Activated naive CD8-positive, alpha-beta T cell treated with anti-CD3 and anti-CD28 coated beads, Interleukin-2, amount 50 U/mL, for 24 hours (primary cell): Measurements from ENCODE around the gene EPC1.
A peak's percentile ranks its signal among the peaks of the same experiment; 100 is the strongest.
"Not testable (repeated sequence)": the region's sequence is repeated elsewhere in the genome, so short reads cannot be mapped to it uniquely, and the experiment has no call there.

ENCODE experiments used
- ATAC-seq: fragments of 150-1000 bp; cut with Tn5 transposase; one replicate; pipeline ENCODE4 v1.10.0; 2021
- DNase-seq: peaks from one replicate; pipeline ENCODE4 v3.0.0; 2021
- H3K27ac Mint-ChIP-seq: one replicate; pipeline ENCODE4 v1.8.0; 2021; ENCODE audit warnings: mild to moderate bottlenecking, mixed read lengths
- H3K27me3 Mint-ChIP-seq: one replicate; pipeline ENCODE4 v1.8.0; 2021; ENCODE audit warnings: mixed read lengths
- H3K36me3 Mint-ChIP-seq: one replicate; pipeline ENCODE4 v1.8.0; 2021; ENCODE audit warnings: low read depth, mixed read lengths
- H3K4me1 Mint-ChIP-seq: one replicate; pipeline ENCODE4 v1.8.0; 2021; ENCODE audit warnings: mixed read lengths
- H3K4me3 Mint-ChIP-seq: one replicate; pipeline ENCODE4 v1.8.0; 2021; ENCODE audit warnings: mild to moderate bottlenecking, moderate library complexity, mixed read lengths
- H3K9me3 Mint-ChIP-seq: one replicate; pipeline ENCODE4 v1.8.0; 2021; ENCODE audit warnings: mixed read lengths

The EPC1 gene

GRCh38 chr10:32377458-32378259 lies 30.7 kb upstream of the EPC1 start:
- Mint-ChIP-seq H3K4me3 (no peak overlapping the region), H3K36me3 (no peaks in the 10 kb centered on the region), H3K9me3 (no peaks in the 10 kb centered on the region), H3K4me1 (peaks cover 33% of the 10 kb centered on the region), H3K27me3 (no peaks in the 10 kb centered on the region), H3K27ac (no peak overlapping the region)
- ATAC-seq (peak; percentile 11), DNase-seq (no peak)

GRCh38 chr10:32376771-32377170 lies 29.8 kb upstream of the EPC1 start:
- no peak for ATAC-seq
- DNase-seq, result no peak
- H3K27ac Mint-ChIP-seq, result peak overlapping the region; percentile 80
- peaks cover 39% of the 10 kb centered on the region for H3K4me1 Mint-ChIP-seq
- H3K9me3 Mint-ChIP-seq, result no peaks in the 10 kb centered on the region
- no peak overlapping the region for H3K4me3 Mint-ChIP-seq
- H3K36me3 Mint-ChIP-seq, result peaks cover 2% of the 10 kb centered on the region
- H3K27me3 Mint-ChIP-seq, result no peaks in the 10 kb centered on the region

GRCh38 chr10:32376097-32376496 lies 29.1 kb upstream of the EPC1 start:
- no peak for ATAC-seq
- H3K27me3 Mint-ChIP-seq, result no peaks in the 10 kb centered on the region
- no peak overlapping the region for H3K27ac Mint-ChIP-seq
- H3K4me3 Mint-ChIP-seq, result no peak overlapping the region
- no peak for DNase-seq
- peaks cover 2% of the 10 kb centered on the region for H3K36me3 Mint-ChIP-seq
- H3K4me1 Mint-ChIP-seq, result peaks cover 41% of the 10 kb centered on the region
- no peaks in the 10 kb centered on the region for H3K9me3 Mint-ChIP-seq

- Mint-ChIP-seq H3K27me3 (no peaks in the 10 kb centered on the region), H3K27ac (peak overlapping the region; percentile 74), H3K4me1 (peaks cover 42% of the 10 kb centered on the region), H3K36me3 (peaks cover 2% of the 10 kb centered on the region), H3K9me3 (no peaks in the 10 kb centered on the region), H3K4me3 (peak overlapping the region; percentile 55)
- ATAC-seq, result no peak
- no peak for DNase-seq
Observed at GRCh38 chr10:32375631-32376030, 28.7 kb upstream of the EPC1 start.

- Mint-ChIP-seq H3K27ac (peak overlapping the region; percentile 63), H3K9me3 (no peaks in the 10 kb centered on the region), H3K36me3 (peaks cover 2% of the 10 kb centered on the region), H3K27me3 (no peaks in the 10 kb centered on the region), H3K4me3 (peak overlapping the region; percentile 55), H3K4me1 (peaks cover 42% of the 10 kb centered on the region)
- no peak for ATAC-seq
- no peak for DNase-seq
Observed at GRCh38 chr10:32374605-32375004, 27.6 kb upstream of the EPC1 start.

- Mint-ChIP-seq H3K36me3 (peaks cover 2% of the 10 kb centered on the region), H3K4me1 (peaks cover 42% of the 10 kb centered on the region)
Observed at GRCh38 chr10:32373496-32373895, 26.5 kb upstream of the EPC1 start.

GRCh38 chr10:32373031-32373430 lies 26.1 kb upstream of the EPC1 start:
- ATAC-seq (no peak), DNase-seq (no peak)
- H3K36me3 Mint-ChIP-seq, result peaks cover 2% of the 10 kb centered on the region
- no peak overlapping the region for H3K4me3 Mint-ChIP-seq
- H3K27ac Mint-ChIP-seq, result no peak overlapping the region
- peaks cover 45% of the 10 kb centered on the region for H3K4me1 Mint-ChIP-seq
- no peaks in the 10 kb centered on the region for H3K27me3 Mint-ChIP-seq
- H3K9me3 Mint-ChIP-seq, result no peaks in the 10 kb centered on the region

More at GRCh38 chr10:32373496-32373895, 26.5 kb upstream of the EPC1 start:
- no peaks in the 10 kb centered on the region for H3K9me3 Mint-ChIP-seq
- H3K27ac Mint-ChIP-seq, result no peak overlapping the region
- no peaks in the 10 kb centered on the region for H3K27me3 Mint-ChIP-seq
- no peak overlapping the region for H3K4me3 Mint-ChIP-seq
- ATAC-seq (no peak), DNase-seq (no peak)

- peak; percentile 50 for ATAC-seq
- Mint-ChIP-seq H3K27me3 (no peaks in the 10 kb centered on the region), H3K9me3 (no peaks in the 10 kb centered on the region), H3K36me3 (peaks cover 2% of the 10 kb centered on the region), H3K4me3 (no peak overlapping the region), H3K4me1 (peaks cover 49% of the 10 kb centered on the region), H3K27ac (peak overlapping the region; percentile 68)
- DNase-seq, result no peak
Observed at GRCh38 chr10:32372000-32372875, 25.3 kb upstream of the EPC1 start.

- Mint-ChIP-seq H3K4me3 (no peak overlapping the region), H3K36me3 (peaks cover 2% of the 10 kb centered on the region), H3K27me3 (no peaks in the 10 kb centered on the region), H3K9me3 (no peaks in the 10 kb centered on the region), H3K27ac (no peak overlapping the region), H3K4me1 (peaks cover 56% of the 10 kb centered on the region)
- ATAC-seq (no peak), DNase-seq (no peak)
Observed at GRCh38 chr10:32371101-32371500, 24.1 kb upstream of the EPC1 start.

GRCh38 chr10:32367793-32368453 lies 21.0 kb upstream of the EPC1 start:
- no peaks in the 10 kb centered on the region for H3K27me3 Mint-ChIP-seq
- peaks cover 2% of the 10 kb centered on the region for H3K36me3 Mint-ChIP-seq
- peak overlapping the region; percentile 10 for H3K27ac Mint-ChIP-seq
- H3K4me1 Mint-ChIP-seq, result peaks cover 52% of the 10 kb centered on the region
- no peaks in the 10 kb centered on the region for H3K9me3 Mint-ChIP-seq
- DNase-seq, result peak; percentile 76
- no peak for ATAC-seq
- H3K4me3 Mint-ChIP-seq, result no peak overlapping the region

- H3K36me3 Mint-ChIP-seq, result peaks cover under 1% of the 10 kb centered on the region
- DNase-seq, result no peak
- H3K27me3 Mint-ChIP-seq, result no peaks in the 10 kb centered on the region
- H3K4me3 Mint-ChIP-seq, result no peak overlapping the region
- H3K27ac Mint-ChIP-seq, result no peak overlapping the region
- no peak for ATAC-seq
- H3K9me3 Mint-ChIP-seq, result no peaks in the 10 kb centered on the region
- peaks cover 56% of the 10 kb centered on the region for H3K4me1 Mint-ChIP-seq
Observed at GRCh38 chr10:32366588-32366987, 19.6 kb upstream of the EPC1 start.

GRCh38 chr10:32366111-32366510 lies 19.2 kb upstream of the EPC1 start:
- H3K4me1 Mint-ChIP-seq, result peaks cover 57% of the 10 kb centered on the region

GRCh38 chr10:32365404-32365803 lies 18.4 kb upstream of the EPC1 start:
- H3K9me3 Mint-ChIP-seq, DNase-seq, ATAC-seq, H3K27me3 Mint-ChIP-seq, H3K36me3 Mint-ChIP-seq: not testable (repeated sequence)
- peak overlapping the region; percentile 53 for H3K4me3 Mint-ChIP-seq
- H3K4me1 Mint-ChIP-seq, result peaks cover 61% of the 10 kb centered on the region
- H3K27ac Mint-ChIP-seq, result peak overlapping the region; percentile 71

More at GRCh38 chr10:32366111-32366510, 19.2 kb upstream of the EPC1 start:
- Mint-ChIP-seq H3K27ac (no peak overlapping the region), H3K9me3 (no peaks in the 10 kb centered on the region), H3K36me3 (peaks cover 2% of the 10 kb centered on the region), H3K27me3 (no peaks in the 10 kb centered on the region), H3K4me3 (peak overlapping the region; percentile 39)
- ATAC-seq (no peak), DNase-seq (no peak)

- Mint-ChIP-seq H3K27ac (no peak overlapping the region), H3K9me3 (no peaks in the 10 kb centered on the region), H3K4me3 (no peak overlapping the region), H3K27me3 (no peaks in the 10 kb centered on the region), H3K4me1 (peaks cover 71% of the 10 kb centered on the region), H3K36me3 (peaks cover 2% of the 10 kb centered on the region)
- no peak for DNase-seq
- no peak for ATAC-seq
Observed at GRCh38 chr10:32362571-32362970, 15.6 kb upstream of the EPC1 start.
